Adrenal gland (tissue), 12 donors: ENCODE measurements around the gene YARS1. TPM values are rescaled to one million over a fixed set of nuclear protein-coding genes. Genes with fewer than 3 reads are reported as not detected.

ENCODE experiments used
- DNase-seq, 7 donors: peaks; one replicate each; pipeline ENCODE4 v3.0.0-alpha.2; 2019 to 2020
- H3K27ac ChIP-seq, 5 donors: fragments of 200-600 bp; sonication (generic) in 4 of 5; 1 replicate in 3 of 5; 2 replicates in 2 of 5; pipeline versions ENCODE4 v1.5.1 to v1.8.0; 2016 to 2020; ENCODE audit warnings: mild to moderate bottlenecking in 1 of 5
- H3K27me3 ChIP-seq: fragments of 200-600 bp; 2 replicates; pipeline ENCODE4 v1.8.0; 2021
- H3K36me3 ChIP-seq, 2 donors: fragments of 200-600 bp; replicated peaks in 1 of 2; 1 replicate in 1 of 2; 2 replicates in 1 of 2; pipeline versions ENCODE4 v1.5.1 to v1.8.0; 2018 to 2022
- H3K4me1 ChIP-seq, 2 donors: fragments of 200-600 bp; replicated peaks in 1 of 2; 1 replicate in 1 of 2; 2 replicates in 1 of 2; pipeline versions ENCODE4 v1.5.1 to v1.8.0; 2018 to 2021
- H3K4me3 ChIP-seq, 4 donors: fragments of 200-600 bp; sonication (generic) in 3 of 4; one replicate each; pipeline ENCODE4 v1.5.1; 2016 to 2018
- H3K9me3 ChIP-seq, 3 donors: fragments of 200-600 bp; sonication (generic) in 1 of 3; replicated peaks in 1 of 3; 1 replicate in 2 of 3; 2 replicates in 1 of 3; pipeline versions ENCODE4 v1.5.1 to v1.8.0; 2016 to 2021
- CTCF ChIP-seq, 6 experiments: fragments of 450-650 bp in 4 of 6; fragments of 200-600 bp in 2 of 6; sonication (generic) in 1 of 6; IDR thresholded peaks; 1 replicate in 5 of 6; 2 replicates in 1 of 6; pipeline versions ENCODE4 v1.5.1 to v1.8.0; 2016 to 2021; ENCODE audit warnings: antibody characterized with exemption in 6 of 6, mild to moderate bottlenecking in 2 of 6, moderate library complexity in 1 of 6
- POLR2A ChIP-seq, 2 donors: fragments of 450-650 bp; IDR thresholded peaks; one replicate each; pipeline ENCODE4 v1.6.1; 2017; ENCODE audit warnings: antibody characterized with exemption in 2 of 2, mild to moderate bottlenecking in 2 of 2, moderate library complexity in 1 of 2
- WGBS, 4 donors: extraction: QIAGEN DNeasy Blood & Tissue Kit in 2 of 4; methylation state at CpG; one replicate each; pipeline versions ENCODE4 v1.1.5 to v1.1.7; 2013 to 2017; 5-methylcytosine and 5-hydroxymethylcytosine counted together
- intact Hi-C, 2 donors: fragments of 100-400 bp; cut with DNase I; formaldehyde crosslinking; loops; one replicate each; pipeline versions ENCODE4 v1.14.1 to v1.15.0; 2022 to 2023
- polyA plus RNA-seq, 3 donors: library from polyadenylated mRNA; stranded (reverse); fragments of 200-250 nt in 2 of 3; fragments of 350-450 nt in 1 of 3; fragmentation: Illumina TruSeq in 1 of 3; extraction: RNeasy Lipid Tissue Mini Kit (QIAGEN cat#74804) in 1 of 3; gene quantifications; one replicate each; pipeline ENCODE4 v1.2.3, GENCODE V29; 2013 to 2014
- total RNA-seq, 9 donors: library from RNA; depleted of rRNA in 4 of 9; stranded (reverse); fragments of >200 nt in 4 of 9; fragments of 120-200 nt in 1 of 9; fragmentation: NEBNext Ultra II Directional in 1 of 9; extraction: Animal tissue kit (Norgen Biotek cat#: 25700) in 1 of 9; gene quantifications; one replicate each; pipeline versions ENCODE4 v1.1.0 to v1.2.4, GENCODE V29; 2013 to 2023
- donor health status: healthy with polysubstance abuse.
- donor health status: Bipolar disorder and iron deficiency.
- donor health status: DM: yes; HTN: yes; CAD: no.
- donor health status: DM: no; HTN: no; CAD: no.
- donor health status: DM: no; HTN: no; CAD: no.
- donor health status: DM: yes; HTN: yes; CAD: no.

YARS1 gene
- total and polyA plus RNA-seq, 12 donors = 55.5 to 190 (median 97.0) TPM

- TF ChIP-seq POLR2A (IDR thresholded peaks at IDR 0.05) (no peak), CTCF (IDR thresholded peaks at IDR 0.05) (no peak)
- H3K9me3 ChIP-seq = no peaks in the 10 kb centered on the region
- no peak overlapping the region for H3K27ac ChIP-seq
- intact Hi-C loops = loop anchor here in 1 of 2 donors (10.0 kb wide), 1 partner anchor 146 kb away; no protein-coding TSS in a partner anchor
- peaks cover 0 to 27% of the 10 kb centered on the region in 2 donors for H3K36me3 ChIP-seq
- no peak overlapping the region for H3K4me3 ChIP-seq
- DNase-seq = no peak
- H3K4me1 ChIP-seq = peaks cover 16 to 21% of the 10 kb centered on the region in 2 donors
- no peaks in the 10 kb centered on the region for H3K27me3 ChIP-seq
Observed at GRCh38 chr1:32860566-32860965, 43.4 kb upstream of the YARS1 start.

- H3K36me3 ChIP-seq = peaks cover 0 to 33% of the 10 kb centered on the region in 2 donors
- no peaks in the 10 kb centered on the region for H3K27me3 ChIP-seq
- no peak overlapping the region for H3K27ac ChIP-seq
- intact Hi-C loops = loop anchor here in 1 of 2 donors (10.0 kb wide), 1 partner anchor 145 kb away; no protein-coding TSS in a partner anchor
- H3K4me3 ChIP-seq = no peak overlapping the region
- 91 to 98% (median 94%) methylated on average over 2 of the region's 2 CpGs for WGBS, 4 donors
- TF ChIP-seq POLR2A (IDR thresholded peaks at IDR 0.05) (no peak), CTCF (IDR thresholded peaks at IDR 0.05) (no peak)
- H3K4me1 ChIP-seq = peaks cover 9 to 18% of the 10 kb centered on the region in 2 donors
- no peaks in the 10 kb centered on the region for H3K9me3 ChIP-seq
- DNase-seq = no peak
Observed at GRCh38 chr1:32859915-32860314, 42.8 kb upstream of the YARS1 start.

DNA sequence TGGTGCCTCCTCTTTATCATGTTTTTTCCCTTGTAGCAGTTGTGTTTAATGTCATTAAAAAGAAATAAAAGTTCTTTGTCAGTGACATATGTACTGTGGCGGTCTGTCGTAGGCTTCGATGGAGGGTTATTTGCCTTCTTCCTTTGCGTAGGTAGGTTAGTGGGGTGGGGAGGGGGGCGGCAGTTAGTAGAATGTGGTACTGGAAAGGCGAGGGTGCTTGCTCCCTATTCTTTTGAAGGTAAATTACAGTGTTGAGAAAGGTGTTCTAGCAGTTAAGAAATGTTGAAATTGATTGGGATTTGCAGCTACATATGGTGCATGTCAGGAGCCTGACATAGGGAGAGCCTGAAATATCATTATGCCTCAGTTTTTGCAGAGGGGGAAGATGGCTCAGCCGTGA, 41.6 kb upstream of the YARS1 start:
- 86 to 94% (median 90%) methylated on average over 7 of the region's 7 CpGs for WGBS, 4 donors
- no peak for DNase-seq
- Histone ChIP-seq H3K9me3 (no peaks in the 10 kb centered on the region), H3K36me3 (peaks cover 0 to 44% of the 10 kb centered on the region in 2 donors), H3K4me3 (no peak overlapping the region), H3K27ac (no peak overlapping the region), H3K27me3 (no peaks in the 10 kb centered on the region), H3K4me1 (peaks cover 0 to 7% of the 10 kb centered on the region in 2 donors)
- TF ChIP-seq POLR2A (IDR thresholded peaks at IDR 0.05) (no peak), CTCF (IDR thresholded peaks at IDR 0.05) (no peak)
- intact Hi-C loops = no loop called here

GRCh38 chr1:32858136-32858535, 41.0 kb upstream of the YARS1 start:
- H3K36me3 ChIP-seq = peaks cover 0 to 51% of the 10 kb centered on the region in 2 donors

More at GRCh38 chr1:32858136-32858535, 41.0 kb upstream of the YARS1 start:
- Histone ChIP-seq H3K27ac (no peak overlapping the region), H3K4me1 (peaks cover 0 to 5% of the 10 kb centered on the region in 2 donors), H3K4me3 (no peak overlapping the region), H3K9me3 (no peaks in the 10 kb centered on the region), H3K27me3 (no peaks in the 10 kb centered on the region)
- WGBS, 4 donors = 86 to 100% (median 94%) methylated on average over 2 of the region's 2 CpGs
- no peak for DNase-seq
- intact Hi-C loops = no loop called here
- TF ChIP-seq CTCF (IDR thresholded peaks at IDR 0.05) = no peak
- no peak for TF ChIP-seq POLR2A (IDR thresholded peaks at IDR 0.05)
